CD4-positive, alpha-beta T cell (primary cell): Measurements from ENCODE around the gene FNIP1. TPM values are rescaled to one million over a fixed set of nuclear protein-coding genes. Genes with fewer than 3 reads are reported as not detected.

Experiments used
- ATAC-seq: fragments of 200-7000 bp; cut with Tn5 transposase; one replicate; pipeline ENCODE4 v1.10.0; 2022; ENCODE audit warnings: mild to moderate bottlenecking; ENCODE audit not compliant: poor library complexity
- CTCF ChIA-PET: fragments of 350-600 bp; sonication (Branson Sonifier 250); formaldehyde crosslinking; loops from one replicate; lab custom pipeline; 2021; ENCODE audit warnings: antibody characterized with exemption, inconsistent platforms; lab: Charles Lee
- POLR2A ChIA-PET: fragments of 350-600 bp; sonication (Branson Sonifier 250); formaldehyde crosslinking; loops from one replicate; lab custom pipeline; 2021; ENCODE audit warnings: antibody characterized with exemption, inconsistent platforms; lab: Charles Lee
- DNase-seq, 14 experiments: peaks; one replicate each; pipeline ENCODE4 v3.0.0-alpha.2; 2013 to 2020; ENCODE audit warnings: mixed read lengths in 2 of 14
- H3K27ac ChIP-seq, 2 donors: one replicate each; pipeline versions ENCODE4 v1.5.1 to v1.7.0; 2013; ENCODE audit warnings: low read length in 2 of 2, low read depth in 1 of 2, mild to moderate bottlenecking in 1 of 2
- H3K27me3 ChIP-seq, 2 experiments: 1 replicate in 1 of 2; 2 replicates in 1 of 2; pipeline versions ENCODE4 v1.6.1 to v1.7.0; 2013; ENCODE audit warnings: low read length in 2 of 2, control low read depth in 1 of 2, mild to moderate bottlenecking in 1 of 2, moderate library complexity in 1 of 2; ENCODE audit not compliant: insufficient read depth in 2 of 2, control insufficient read depth in 1 of 2
- H3K36me3 ChIP-seq: one replicate; pipeline ENCODE4 v1.6.1; 2013; ENCODE audit warnings: low read length, control low read depth; ENCODE audit not compliant: insufficient read depth
- H3K4me1 ChIP-seq: one replicate; pipeline ENCODE4 v1.6.1; 2013; ENCODE audit warnings: low read length, control low read depth; ENCODE audit not compliant: insufficient read depth
- H3K4me3 ChIP-seq: one replicate; pipeline ENCODE4 v1.5.1; 2013; ENCODE audit warnings: mild to moderate bottlenecking, low read length, moderate library complexity
- H3K9me3 ChIP-seq, 2 experiments: 1 replicate in 1 of 2; 2 replicates in 1 of 2; pipeline versions ENCODE4 v1.6.1 to v1.7.0; 2013; ENCODE audit warnings: low read length in 2 of 2, mild to moderate bottlenecking in 2 of 2, control low read depth in 1 of 2, moderate library complexity in 1 of 2; ENCODE audit not compliant: control insufficient read depth in 1 of 2, insufficient read depth in 1 of 2
- H3K27ac Mint-ChIP-seq: one replicate; pipeline ENCODE4 v1.8.0; 2020; ENCODE audit warnings: mixed read lengths
- H3K27me3 Mint-ChIP-seq: one replicate; pipeline ENCODE4 v1.8.0; 2021; ENCODE audit warnings: mixed read lengths
- H3K36me3 Mint-ChIP-seq: one replicate; pipeline ENCODE4 v1.8.0; 2021; ENCODE audit warnings: low read depth, mixed read lengths
- H3K4me1 Mint-ChIP-seq: one replicate; pipeline ENCODE4 v1.8.0; 2021; ENCODE audit warnings: low read depth, mixed read lengths
- H3K4me3 Mint-ChIP-seq: one replicate; pipeline ENCODE4 v1.8.0; 2020; ENCODE audit warnings: mild to moderate bottlenecking, mixed read lengths
- H3K9me3 Mint-ChIP-seq: one replicate; pipeline ENCODE4 v1.8.0; 2020; ENCODE audit warnings: mixed read lengths
- intact Hi-C, 2 experiments: fragments of 100-400 bp; cut with DNase I in 1 of 2; cut with micrococcal nuclease in 1 of 2; formaldehyde crosslinking; loops; one replicate each; pipeline versions ENCODE4 v1.15.1 to v1.9.0; 2023 to 2025; cut with DNase I, micrococcal nuclease
- total RNA-seq, 174 experiments: library from RNA in 2 of 174; stranded (reverse) in 2 of 174; gene quantifications; one replicate each; pipeline ENCODE4 v1.2.3 and lab custom pipeline; 2021 to 2026
- TF ChIP-seq, protein P1 (sequence below): fragments of 200-600 bp; IDR thresholded peaks from one replicate; pipeline ENCODE4 v1.8.0; 2022; ENCODE audit warnings: antibody characterized with exemption, mild to moderate bottlenecking

Gene FNIP1
- total RNA-seq, 2 experiments from 2014 or later: 34.5 to 34.7 TPM

DNA sequence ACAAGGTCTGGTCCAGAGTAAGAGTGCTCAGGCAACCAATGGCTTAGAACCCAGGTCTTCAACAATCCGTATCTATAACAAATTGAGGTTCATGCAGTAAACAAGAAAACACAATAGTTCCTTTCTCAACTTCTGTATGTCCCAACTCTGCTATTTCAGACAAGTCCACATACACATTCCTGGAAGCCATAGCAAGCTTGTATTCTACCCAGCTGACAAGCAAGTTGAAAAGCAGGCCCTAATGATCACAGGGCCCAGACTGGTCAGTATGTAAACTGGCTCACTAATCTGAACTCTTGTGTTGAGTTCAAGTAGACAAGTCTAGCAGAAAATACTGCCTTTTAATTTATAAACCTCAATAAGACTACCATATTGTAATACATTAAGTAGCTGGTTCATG, 26.9 kb downstream of the FNIP1 start:
- DNase-seq (no peak), ATAC-seq (no peak)
- Mint-ChIP-seq H3K4me3 (no peak overlapping the region), H3K4me1 (peaks cover 15% of the 10 kb centered on the region), H3K9me3 (peaks cover 2% of the 10 kb centered on the region), H3K27me3 (no peaks in the 10 kb centered on the region), H3K36me3 (peaks cover 26% of the 10 kb centered on the region), H3K27ac (no peak overlapping the region)
- ChIA-PET POLR2A (no interaction called here), CTCF (interaction anchor here (1.7 kb wide), 1 partner anchor 20 kb away, joined by 4 read pairs; no protein-coding TSS in a partner anchor)
- H3K36me3 ChIP-seq: no peaks in the 10 kb centered on the region
- H3K4me3 ChIP-seq: no peak overlapping the region
- H3K4me1 ChIP-seq: peaks cover 3% of the 10 kb centered on the region
- peaks cover 0 to 4% of the 10 kb centered on the region in 2 experiments for H3K9me3 ChIP-seq
- intact Hi-C loops: no loop called here
- no peak overlapping the region for H3K27ac ChIP-seq
- TF ChIP-seq, protein P1, sequence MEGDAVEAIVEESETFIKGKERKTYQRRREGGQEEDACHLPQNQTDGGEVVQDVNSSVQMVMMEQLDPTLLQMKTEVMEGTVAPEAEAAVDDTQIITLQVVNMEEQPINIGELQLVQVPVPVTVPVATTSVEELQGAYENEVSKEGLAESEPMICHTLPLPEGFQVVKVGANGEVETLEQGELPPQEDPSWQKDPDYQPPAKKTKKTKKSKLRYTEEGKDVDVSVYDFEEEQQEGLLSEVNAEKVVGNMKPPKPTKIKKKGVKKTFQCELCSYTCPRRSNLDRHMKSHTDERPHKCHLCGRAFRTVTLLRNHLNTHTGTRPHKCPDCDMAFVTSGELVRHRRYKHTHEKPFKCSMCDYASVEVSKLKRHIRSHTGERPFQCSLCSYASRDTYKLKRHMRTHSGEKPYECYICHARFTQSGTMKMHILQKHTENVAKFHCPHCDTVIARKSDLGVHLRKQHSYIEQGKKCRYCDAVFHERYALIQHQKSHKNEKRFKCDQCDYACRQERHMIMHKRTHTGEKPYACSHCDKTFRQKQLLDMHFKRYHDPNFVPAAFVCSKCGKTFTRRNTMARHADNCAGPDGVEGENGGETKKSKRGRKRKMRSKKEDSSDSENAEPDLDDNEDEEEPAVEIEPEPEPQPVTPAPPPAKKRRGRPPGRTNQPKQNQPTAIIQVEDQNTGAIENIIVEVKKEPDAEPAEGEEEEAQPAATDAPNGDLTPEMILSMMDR: no peak
- no peaks in the 10 kb centered on the region for H3K27me3 ChIP-seq

DNA sequence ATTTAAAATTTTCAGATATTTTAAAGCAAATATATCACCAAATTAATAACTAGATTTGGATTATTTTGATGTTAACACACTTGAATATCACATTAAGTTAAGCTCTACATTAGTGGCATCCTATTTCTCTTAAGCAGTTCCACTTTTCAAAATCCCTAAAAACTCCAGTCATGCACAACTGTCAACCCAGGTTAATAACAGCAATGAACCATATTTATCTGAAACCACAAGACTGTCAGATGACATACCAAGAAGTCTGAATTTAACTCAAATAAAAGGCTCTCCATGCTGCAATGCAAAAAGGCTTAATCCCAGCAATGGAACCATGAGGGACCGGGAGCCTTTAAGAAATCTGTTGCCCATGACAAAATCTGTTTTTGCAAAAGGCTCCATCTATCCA, 27.5 kb downstream of the FNIP1 start:
- DNase-seq: no peak
- no peaks in the 10 kb centered on the region for H3K36me3 ChIP-seq
- Mint-ChIP-seq H3K4me3 (no peak overlapping the region), H3K27me3 (no peaks in the 10 kb centered on the region), H3K9me3 (peaks cover 2% of the 10 kb centered on the region), H3K36me3 (peaks cover 32% of the 10 kb centered on the region), H3K27ac (no peak overlapping the region), H3K4me1 (peaks cover 13% of the 10 kb centered on the region)
- intact Hi-C loops: no loop called here
- H3K4me1 ChIP-seq: peaks cover 3% of the 10 kb centered on the region
- ChIA-PET CTCF (interaction anchor here (1.7 kb wide), 2 partner anchors 19 to 180 kb away, joined by 4 read pairs; no protein-coding TSS in a partner anchor), POLR2A (no interaction called here)
- no peaks in the 10 kb centered on the region for H3K27me3 ChIP-seq
- TF ChIP-seq, protein P1: no peak
- no peak overlapping the region for H3K4me3 ChIP-seq
- no peak for ATAC-seq
- H3K27ac ChIP-seq: no peak overlapping the region
- peaks cover 2 to 4% of the 10 kb centered on the region in 2 experiments for H3K9me3 ChIP-seq

DNA sequence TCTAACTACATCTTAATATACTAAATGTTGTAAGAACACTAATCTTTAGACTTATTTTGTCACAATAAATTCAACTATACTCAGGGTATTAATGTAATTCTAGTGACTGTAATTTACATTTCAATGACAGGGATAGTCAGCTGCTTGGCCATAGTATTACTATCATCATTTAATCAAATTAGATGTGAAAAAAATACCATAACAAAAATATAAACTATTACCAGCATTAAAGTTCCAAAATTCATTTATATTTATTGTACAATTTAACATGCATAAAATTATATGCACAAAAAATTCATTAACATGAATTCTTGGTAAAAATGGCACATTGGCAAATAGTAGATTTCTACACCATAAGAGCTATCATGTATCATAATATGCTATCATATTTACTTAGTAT, 28.9 kb downstream of the FNIP1 start:
- peaks cover 2% of the 10 kb centered on the region for H3K9me3 Mint-ChIP-seq
- H3K27ac Mint-ChIP-seq: no peak overlapping the region
- no peaks in the 10 kb centered on the region for H3K4me1 ChIP-seq
- H3K9me3 ChIP-seq: peaks cover 4 to 5% of the 10 kb centered on the region in 2 experiments
- H3K27me3 Mint-ChIP-seq: no peaks in the 10 kb centered on the region
- TF ChIP-seq, protein P1: no peak
- H3K36me3 Mint-ChIP-seq: peaks cover 43% of the 10 kb centered on the region
- DNase-seq (no peak), ATAC-seq (no peak)
- H3K27me3 ChIP-seq: no peaks in the 10 kb centered on the region
- H3K4me1 Mint-ChIP-seq: peaks cover 5% of the 10 kb centered on the region
- H3K4me3 ChIP-seq: no peak overlapping the region
- ChIA-PET CTCF (interaction anchor here (0.6 to 1.7 kb wide), 2 partner anchors 178 to 210 kb away, joined by 4 read pairs; no protein-coding TSS in a partner anchor), POLR2A (interaction anchor here (0.9 kb wide), 1 partner anchor 11 kb away, joined by 3 read pairs; no protein-coding TSS in a partner anchor)
- H3K36me3 ChIP-seq: no peaks in the 10 kb centered on the region
- no peak overlapping the region for H3K4me3 Mint-ChIP-seq
- H3K27ac ChIP-seq: no peak overlapping the region
- intact Hi-C loops: no loop called here
